H1 (cell line): ENCODE measurements around the gene TEX47. TPM values are rescaled to one million over a fixed set of nuclear protein-coding genes. Genes with fewer than 3 reads are reported as not detected.

ENCODE experiments used
- CTCF ChIA-PET: fragments of 300-600 bp; sonication (Branson Sonifier 250); formaldehyde crosslinking; loops from one replicate; lab custom pipeline; 2021; ENCODE audit not compliant: partially characterized antibody; lab: Charles Lee
- POLR2A ChIA-PET: fragments of 300-600 bp; sonication (Branson Sonifier 250); formaldehyde crosslinking; loops from one replicate; lab custom pipeline; 2021; ENCODE audit warnings: inconsistent platforms; ENCODE audit not compliant: partially characterized antibody; lab: Charles Lee
- DNase-seq, 2 experiments: peaks; one replicate each; pipeline versions ENCODE4 v3.0.0 to v3.0.0-alpha.2; 2010 to 2022; ENCODE audit warnings: low spot score in 2 of 2, low read depth in 1 of 2, mixed read lengths in 1 of 2
- FAIRE-seq: peaks from 2 replicates; lab custom pipeline; 2011; peaks lifted over from hg19 to GRCh38; lab: Jason Lieb, UNC
- H2AFZ ChIP-seq: 2 replicates; pipeline ENCODE4 v1.8.1; 2012; ENCODE audit warnings: low read length, inconsistent platforms
- H2AK5ac ChIP-seq: 2 replicates; pipeline ENCODE4 v1.6.1; 2013; ENCODE audit warnings: low read depth, low read length
- H2BK120ac ChIP-seq: replicated peaks from 2 replicates; pipeline ENCODE3; 2013; ENCODE audit warnings: low read depth, low read length, inconsistent platforms
- H2BK12ac ChIP-seq: 2 replicates; pipeline ENCODE4 v1.6.1; 2013; ENCODE audit warnings: low read depth, low read length
- H2BK15ac ChIP-seq: 2 replicates; pipeline ENCODE4 v1.6.1; 2013; ENCODE audit warnings: low read length
- H2BK20ac ChIP-seq: 2 replicates; pipeline ENCODE4 v1.6.1; 2013; ENCODE audit warnings: low read length
- H2BK5ac ChIP-seq: 2 replicates; pipeline ENCODE4 v1.6.1; 2013; ENCODE audit warnings: low read depth, low read length
- H3K14ac ChIP-seq: 2 replicates; pipeline ENCODE4 v1.6.1; 2013; ENCODE audit warnings: inconsistent platforms; ENCODE audit not compliant: insufficient read length
- H3K18ac ChIP-seq: 2 replicates; pipeline ENCODE4 v1.6.1; 2013; ENCODE audit warnings: low read length; ENCODE audit errors: extremely low read depth
- H3K23ac ChIP-seq: 2 replicates; pipeline ENCODE4 v1.6.1; 2013; ENCODE audit warnings: inconsistent platforms; ENCODE audit not compliant: insufficient read length
- H3K23me2 ChIP-seq: 2 replicates; pipeline ENCODE4 v1.6.1; 2013; ENCODE audit warnings: low read depth, low read length
- H3K27ac ChIP-seq: 2 replicates; pipeline ENCODE4 v1.6.1; 2011; ENCODE audit warnings: low read depth, low read length, inconsistent platforms
- H3K27me3 ChIP-seq, 4 experiments: replicated peaks in 1 of 4; 1 replicate in 1 of 4; 2 replicates in 3 of 4; pipeline versions ENCODE4 v1.6.1 to v1.8.1; 2011 to 2013; ENCODE audit warnings: low read length in 3 of 4, mild to moderate bottlenecking in 3 of 4, inconsistent platforms in 2 of 4, mixed read lengths in 2 of 4, moderate library complexity in 1 of 4; ENCODE audit not compliant: control insufficient read depth in 3 of 4, insufficient read depth in 3 of 4; ENCODE audit errors: extremely low read depth in 1 of 4
- H3K36me3 ChIP-seq, 4 experiments: 2 replicates each; pipeline versions ENCODE4 v1.6.1 to v1.8.1; 2011 to 2013; ENCODE audit warnings: mild to moderate bottlenecking in 4 of 4, low read length in 3 of 4, moderate library complexity in 2 of 4, control low read depth in 1 of 4, inconsistent platforms in 1 of 4; ENCODE audit not compliant: insufficient read depth in 4 of 4, control insufficient read depth in 2 of 4
- H3K4ac ChIP-seq: replicated peaks from 2 replicates; pipeline ENCODE3; 2013; ENCODE audit warnings: low read length, low read depth, mixed read lengths, inconsistent platforms; ENCODE audit not compliant: insufficient read length
- H3K4me1 ChIP-seq, 4 experiments: replicated peaks in 1 of 4; 1 replicate in 1 of 4; 2 replicates in 3 of 4; pipeline versions ENCODE4 v1.6.1 to v1.8.1; 2011 to 2013; ENCODE audit warnings: low read length in 3 of 4, inconsistent platforms in 2 of 4, mixed read lengths in 1 of 4; ENCODE audit not compliant: insufficient read depth in 4 of 4, control insufficient read depth in 3 of 4
- H3K4me2 ChIP-seq, 2 experiments: 2 replicates each; pipeline versions ENCODE4 v1.6.1 to v1.8.1; 2011 to 2013; ENCODE audit warnings: low read depth in 2 of 2, low read length in 2 of 2, control low read depth in 1 of 2, inconsistent platforms in 1 of 2, mild to moderate bottlenecking in 1 of 2; ENCODE audit not compliant: insufficient read depth in 1 of 2
- H3K4me3 ChIP-seq, 4 experiments: fragments of 200-600, 300-600 bp in 1 of 4; sonication (generic), shearing (Covaris generic), sonication (Bioruptor Twin) in 1 of 4; 2 replicates each; pipeline versions ENCODE4 v1.5.1 to v1.8.1; 2011 to 2016; ENCODE audit warnings: low read length in 4 of 4, low read depth in 3 of 4, control low read depth in 2 of 4, inconsistent platforms in 2 of 4, mild to moderate bottlenecking in 2 of 4, mixed read lengths in 1 of 4, moderate library complexity in 1 of 4; ENCODE audit not compliant: insufficient read depth in 2 of 4; ENCODE audit errors: extremely low read depth in 1 of 4
- H3K56ac ChIP-seq: replicated peaks from 2 replicates; pipeline ENCODE3; 2013; ENCODE audit warnings: low read depth, mild to moderate bottlenecking, mixed read lengths, low read length, inconsistent platforms; ENCODE audit not compliant: insufficient read length
- H3K79me1 ChIP-seq: 2 replicates; pipeline ENCODE4 v1.6.1; 2013; ENCODE audit warnings: low read depth, low read length, control low read depth
- H3K79me2 ChIP-seq, 2 experiments: 2 replicates each; pipeline versions ENCODE4 v1.6.1 to v1.8.1; 2012 to 2013; ENCODE audit warnings: low read length in 2 of 2, mild to moderate bottlenecking in 2 of 2, inconsistent platforms in 1 of 2; ENCODE audit not compliant: insufficient read depth in 2 of 2, control insufficient read depth in 1 of 2
- H3K9ac ChIP-seq, 4 experiments: replicated peaks in 1 of 4; 1 replicate in 1 of 4; 2 replicates in 3 of 4; pipeline versions ENCODE4 v1.6.1 to v1.8.1; 2011 to 2013; ENCODE audit warnings: low read depth in 3 of 4, low read length in 3 of 4, control low read depth in 2 of 4, mild to moderate bottlenecking in 2 of 4, moderate library complexity in 2 of 4, inconsistent platforms in 1 of 4; ENCODE audit errors: extremely low read depth in 1 of 4
- H3K9me3 ChIP-seq, 2 experiments: 2 replicates each; pipeline versions ENCODE4 v1.6.1 to v1.8.1; 2012 to 2013; ENCODE audit warnings: mild to moderate bottlenecking in 2 of 2, moderate library complexity in 2 of 2, control low read depth in 1 of 2, inconsistent platforms in 1 of 2, low read depth in 1 of 2, low read length in 1 of 2, mixed read lengths in 1 of 2; ENCODE audit not compliant: insufficient read depth in 2 of 2
- H4K20me1 ChIP-seq, 2 experiments: replicated peaks in 1 of 2; 2 replicates each; pipeline versions ENCODE3 to v1.8.1; 2011 to 2013; ENCODE audit warnings: inconsistent platforms in 2 of 2, low read length in 2 of 2, mild to moderate bottlenecking in 1 of 2; ENCODE audit not compliant: insufficient read depth in 2 of 2, control insufficient read depth in 1 of 2
- H4K5ac ChIP-seq: 2 replicates; pipeline ENCODE4 v1.6.1; 2013; ENCODE audit warnings: low read length, low read depth, mixed read lengths, inconsistent platforms; ENCODE audit not compliant: insufficient read length
- H4K8ac ChIP-seq: 2 replicates; pipeline ENCODE4 v1.8.0; 2013; ENCODE audit warnings: mild to moderate bottlenecking, moderate library complexity, low read length, inconsistent platforms; ENCODE audit not compliant: insufficient read depth; ENCODE audit errors: extremely low read depth
- H4K91ac ChIP-seq: replicated peaks from 2 replicates; pipeline ENCODE3; 2013; ENCODE audit warnings: low read length, mixed read lengths, inconsistent platforms; ENCODE audit not compliant: insufficient read length
- CHD1 ChIP-seq: IDR thresholded peaks from 2 replicates; pipeline ENCODE4 v1.6.1; 2012; ENCODE audit warnings: low read depth, low read length, improper control_type of control experiment
- FOSL1 ChIP-seq: IDR thresholded peaks from 2 replicates; pipeline ENCODE4 v1.6.1; 2011; ENCODE audit warnings: mild to moderate bottlenecking, low read depth, low read length, moderate library complexity; ENCODE audit not compliant: insufficient read depth
- RBBP5 ChIP-seq: IDR thresholded peaks from 2 replicates; pipeline ENCODE4 v1.7.1; 2012; ENCODE audit warnings: low read depth, mild to moderate bottlenecking, inconsistent platforms, low read length, moderate library complexity, borderline replicate concordance
- RNF2 ChIP-seq: fragments of 200-900, 300-1000 bp; sonication (generic); IDR thresholded peaks from 2 replicates; pipeline ENCODE4 v1.7.1; 2016; ENCODE audit warnings: borderline replicate concordance, low read depth, mild to moderate bottlenecking, antibody characterized with exemption, low read length; ENCODE audit not compliant: poor library complexity, severe bottlenecking; ENCODE audit errors: missing control alignments
- polyA plus RNA-seq, 7 experiments: library from polyadenylated mRNA; depleted of rRNA in 3 of 7; stranded (reverse) in 5 of 7; unstranded in 2 of 7; fragments of >200 nt in 5 of 7; fragments of 200-250 nt in 2 of 7; gene quantifications; 1 replicate in 5 of 7; 2 replicates in 1 of 7; 4 replicates in 1 of 7; pipeline versions ENCODE4 v1.2.1 to v1.2.3, GENCODE V29; 2011 to 2013; ENCODE audit warnings: missing spikeins in 2 of 7, mixed read lengths in 2 of 7
- total RNA-seq: library from RNA; stranded (reverse); fragmentation: NEBNext Ultra II Directional; extraction: Animal tissue kit (Norgen Biotek cat#: 25700); gene quantifications from 2 replicates; pipeline ENCODE4 v1.2.1, GENCODE V29; 2021

The TEX47 gene
- total and polyA plus RNA-seq, 2 of the 8 experiments (the other 6 are each of a cell fraction or from before 2014, with no cell fraction given) = not detected

DNA sequence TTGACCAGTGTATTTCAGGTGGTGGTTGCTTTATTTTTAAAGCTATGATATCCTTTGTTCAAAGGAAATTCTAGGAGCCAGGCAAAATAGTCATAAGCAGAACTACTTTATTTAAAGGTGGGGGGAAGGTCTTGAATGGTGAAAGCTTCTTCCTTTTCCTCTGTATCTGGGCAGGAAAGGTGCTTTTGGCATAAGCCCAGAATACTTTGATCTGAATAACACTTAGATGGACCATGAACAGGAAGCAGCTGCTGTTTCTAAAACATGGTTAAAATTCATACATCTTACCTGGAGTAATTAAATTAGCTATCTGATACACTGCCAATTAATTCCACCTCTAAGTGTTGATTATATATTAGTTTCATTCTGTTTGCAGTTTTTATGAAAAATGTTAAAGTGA is 22.8 kb downstream of the TEX47 start:
- Histone ChIP-seq H3K9ac (no peak overlapping the region), H2BK12ac (no peak overlapping the region), H3K27ac (no peak overlapping the region), H4K91ac (no peak overlapping the region), H2BK120ac (no peak overlapping the region), H3K9me3 (no peaks in the 10 kb centered on the region), H2AK5ac (no peak overlapping the region), H3K4me1 (no peaks in the 10 kb centered on the region), H3K79me2 (no peaks in the 10 kb centered on the region), H3K79me1 (no peaks in the 10 kb centered on the region), H4K8ac (no peak overlapping the region), H4K20me1 (no peaks in the 10 kb centered on the region), H3K4me2 (no peak overlapping the region), H2BK15ac (no peak overlapping the region), H2BK5ac (no peak overlapping the region), H3K4me3 (no peak overlapping the region), H3K23me2 (no peaks in the 10 kb centered on the region), H3K27me3 (no peaks in the 10 kb centered on the region), H3K18ac (no peak overlapping the region), H2BK20ac (no peak overlapping the region), H3K4ac (no peak overlapping the region), H3K56ac (no peak overlapping the region), H3K23ac (no peak overlapping the region), H4K5ac (no peak overlapping the region), H2AFZ (no peak overlapping the region), H3K36me3 (no peaks in the 10 kb centered on the region), H3K14ac (no peak overlapping the region)
- FAIRE-seq (no peak), DNase-seq (no peak)
- TF ChIP-seq RBBP5 (no peak), RNF2 (no peak), CHD1 (no peak), FOSL1 (no peak)
- POLR2A ChIA-PET = no interaction called here
- CTCF ChIA-PET = interaction anchor here (1.1 kb wide), 1 partner anchor 26 kb away, joined by 3 read pairs; no protein-coding TSS in a partner anchor
